ENCODE results near the gene PHLPP1.

- no peak for TF ChIP-seq CTCF (IDR thresholded peaks at IDR 0.05; ENCODE audit: insufficient read depth, low read length, poor library complexity, severe bottlenecking)
- TF ChIP-seq EZH2phosphoT487 (conservative IDR thresholded peaks at IDR 0.05; ENCODE audit: low read length), result no peak
Observed at GRCh38 chr18:62894681-62895390, 179.5 kb downstream of the PHLPP1 start.
